ENCODE measurements around the gene RIC3.

DNA sequence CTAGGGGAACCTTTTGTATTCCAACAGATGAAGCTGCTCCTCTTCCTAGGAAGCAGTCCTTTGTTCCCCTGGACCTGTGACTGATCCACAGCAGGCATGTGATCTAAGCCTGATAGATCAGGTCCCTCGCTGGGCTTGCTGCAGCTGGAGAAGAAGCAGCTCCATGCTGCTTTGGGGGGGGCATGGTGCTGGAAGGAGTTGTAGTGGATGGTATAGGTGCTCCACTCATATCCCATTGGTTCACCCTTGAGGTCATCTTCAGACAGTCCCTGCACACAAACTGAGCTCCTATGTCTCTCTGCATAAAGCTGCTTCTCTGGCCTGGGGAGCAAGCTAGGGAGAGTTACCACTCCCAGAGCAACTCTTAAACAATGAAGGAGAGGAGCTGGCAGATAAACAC is 9.5 kb upstream of the RIC3 start:
- TF ChIP-seq, protein P1, sequence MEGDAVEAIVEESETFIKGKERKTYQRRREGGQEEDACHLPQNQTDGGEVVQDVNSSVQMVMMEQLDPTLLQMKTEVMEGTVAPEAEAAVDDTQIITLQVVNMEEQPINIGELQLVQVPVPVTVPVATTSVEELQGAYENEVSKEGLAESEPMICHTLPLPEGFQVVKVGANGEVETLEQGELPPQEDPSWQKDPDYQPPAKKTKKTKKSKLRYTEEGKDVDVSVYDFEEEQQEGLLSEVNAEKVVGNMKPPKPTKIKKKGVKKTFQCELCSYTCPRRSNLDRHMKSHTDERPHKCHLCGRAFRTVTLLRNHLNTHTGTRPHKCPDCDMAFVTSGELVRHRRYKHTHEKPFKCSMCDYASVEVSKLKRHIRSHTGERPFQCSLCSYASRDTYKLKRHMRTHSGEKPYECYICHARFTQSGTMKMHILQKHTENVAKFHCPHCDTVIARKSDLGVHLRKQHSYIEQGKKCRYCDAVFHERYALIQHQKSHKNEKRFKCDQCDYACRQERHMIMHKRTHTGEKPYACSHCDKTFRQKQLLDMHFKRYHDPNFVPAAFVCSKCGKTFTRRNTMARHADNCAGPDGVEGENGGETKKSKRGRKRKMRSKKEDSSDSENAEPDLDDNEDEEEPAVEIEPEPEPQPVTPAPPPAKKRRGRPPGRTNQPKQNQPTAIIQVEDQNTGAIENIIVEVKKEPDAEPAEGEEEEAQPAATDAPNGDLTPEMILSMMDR (IDR thresholded peaks at IDR 0.05; ENCODE audit: extremely low read depth in 1 of 2, insufficient read depth in 1 of 2, low read depth in 1 of 2, low read length in 2 of 2) = no peak
- TF ChIP-seq, protein P2, sequence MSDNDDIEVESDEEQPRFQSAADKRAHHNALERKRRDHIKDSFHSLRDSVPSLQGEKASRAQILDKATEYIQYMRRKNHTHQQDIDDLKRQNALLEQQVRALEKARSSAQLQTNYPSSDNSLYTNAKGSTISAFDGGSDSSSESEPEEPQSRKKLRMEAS (IDR thresholded peaks at IDR 0.05; ENCODE audit: insufficient read depth, insufficient read length) = no peak
- TF ChIP-seq POLR2A (IDR thresholded peaks at IDR 0.05; ENCODE audit: low read depth, low read length) (no peak), EZH2 (IDR thresholded peaks at IDR 0.05; ENCODE audit: borderline replicate concordance, low read depth, low read length, severe bottlenecking) (no peak), POLR2AphosphoS5 (IDR thresholded peaks at IDR 0.05; ENCODE audit: insufficient read depth, low read depth, low read length) (no peak), GATA2 (IDR thresholded peaks at IDR 0.05; ENCODE audit: insufficient read depth, insufficient read length, low read depth, low read length) (no peak), JUN (IDR thresholded peaks at IDR 0.05; ENCODE audit: borderline replicate concordance, insufficient read depth, insufficient read length, low read depth) (no peak)
